DND-41 (cell line): Measurements from ENCODE around the gene TMEM119.

Source experiments
- CTCF ChIP-seq: IDR thresholded peaks from 2 replicates; pipeline ENCODE4 v1.5.1; 2012; ENCODE audit warnings: borderline replicate concordance, low read length, moderate library complexity, mild to moderate bottlenecking; ENCODE audit not compliant: poor library complexity, severe bottlenecking; ENCODE audit errors: extremely low read depth
- EZH2 ChIP-seq: IDR thresholded peaks from 3 replicates; pipeline ENCODE4 v1.6.1; 2012; ENCODE audit warnings: borderline replicate concordance, low read depth, mild to moderate bottlenecking, moderate library complexity, low read length, inconsistent platforms; ENCODE audit not compliant: severe bottlenecking

- no peak for TF ChIP-seq CTCF
- no peak for TF ChIP-seq EZH2
These were observed 13.1 kb upstream of the TMEM119 start for GRCh38 chr12:108610856-108611605.
